ENCODE measurements around the gene NME3.
A peak's percentile ranks its signal among the peaks of the same experiment; 100 is the strongest.

NME3 gene

GRCh38 chr16:1790261-1790610, 18.9 kb upstream of the NME3 start:
- H3K4me1 ChIP-seq, result peaks cover 0 to 2% (median 0%) of the 10 kb centered on the region in 10 experiments; a peak in 1 of 20 replicates
- H3K4me2 ChIP-seq, result no peak overlapping the region
- H3K9me3 ChIP-seq (replicated peaks in 1 of 11), result no peaks in the 10 kb centered on the region
- TF ChIP-seq Cebpa-rat (IDR thresholded peaks at IDR 0.05), result no peak
- no peak overlapping the region for H3K9ac ChIP-seq
- no peak overlapping the region for H3K27ac ChIP-seq
- no peaks in the 10 kb centered on the region for H3K27me3 ChIP-seq
- H3K36me3 ChIP-seq, result peaks cover 43 to 77% (median 71%) of the 10 kb centered on the region in 11 experiments
- peaks cover 20 to 94% (median 63%) of the 10 kb centered on the region in 11 experiments; a peak in 21 of 22 replicates for H4K20me1 ChIP-seq
- no peak overlapping the region for H3K4me3 ChIP-seq

GRCh38 chr16:1789643-1790045, 18.3 kb upstream of the NME3 start:
- no peak for TF ChIP-seq Cebpa-rat (IDR thresholded peaks at IDR 0.05)
- Histone ChIP-seq H3K9ac (no peak overlapping the region), H3K4me2 (no peak overlapping the region), H3K27me3 (no peaks in the 10 kb centered on the region), H3K36me3 (peaks cover 49 to 82% (median 76%) of the 10 kb centered on the region in 11 experiments), H3K4me3 (no peak overlapping the region), H4K20me1 (peaks cover 20 to 100% (median 69%) of the 10 kb centered on the region in 11 experiments; a peak in 21 of 22 replicates), H3K27ac (no peak overlapping the region), H3K4me1 (peaks cover 0 to 5% (median 0%) of the 10 kb centered on the region in 10 experiments; a peak in 2 of 20 replicates), H3K9me3 (replicated peaks in 1 of 11) (no peaks in the 10 kb centered on the region)

- peaks cover 20 to 100% (median 79%) of the 10 kb centered on the region in 11 experiments; a peak in 21 of 22 replicates for H4K20me1 ChIP-seq
- TF ChIP-seq Cebpa-rat (IDR thresholded peaks at IDR 0.05), result no peak
- no peaks in the 10 kb centered on the region for H3K9me3 ChIP-seq (replicated peaks in 1 of 11)
- H3K9ac ChIP-seq, result no peak overlapping the region
- peaks cover 7 to 13% (median 9%) of the 10 kb centered on the region in 10 experiments for H3K4me1 ChIP-seq
- H3K27me3 ChIP-seq, result no peaks in the 10 kb centered on the region
- no peak overlapping the region for H3K4me3 ChIP-seq
- no peak overlapping the region for H3K4me2 ChIP-seq
- H3K36me3 ChIP-seq, result peaks cover 50 to 87% (median 76%) of the 10 kb centered on the region in 11 experiments
- no peak overlapping the region for H3K27ac ChIP-seq
Measured at GRCh38 chr16:1788708-1789100, 17.4 kb upstream of the NME3 start.

DNA sequence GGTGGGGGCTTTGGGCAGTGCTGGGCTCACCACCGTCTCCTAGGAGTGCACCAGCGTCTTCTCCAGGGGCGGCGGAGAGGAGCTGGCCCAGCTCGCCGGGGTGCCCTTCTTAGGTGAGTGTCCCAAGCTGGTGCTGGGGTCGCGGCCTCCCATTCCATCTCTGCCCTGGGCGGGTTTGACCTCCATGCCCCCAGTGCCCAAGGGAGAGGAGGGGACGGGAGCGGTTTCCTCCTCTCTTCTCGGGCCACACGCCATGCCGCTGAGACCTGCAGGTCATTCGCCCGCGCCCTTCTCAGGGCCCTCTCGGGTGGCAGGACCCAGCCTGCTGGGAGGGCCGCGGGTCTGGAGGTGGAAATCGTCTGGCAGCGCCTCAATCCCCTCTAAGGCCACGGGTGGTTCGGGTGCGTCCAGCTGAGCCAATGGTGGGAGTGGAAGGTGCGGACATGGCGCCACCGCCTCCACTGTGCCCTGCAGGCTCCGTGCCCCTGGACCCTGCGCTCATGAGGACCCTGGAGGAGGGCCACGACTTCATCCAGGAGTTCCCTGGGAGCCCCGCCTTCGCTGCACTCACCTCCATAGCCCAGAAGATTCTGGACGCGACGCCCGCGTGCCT, 16.9 kb upstream of the NME3 start:
- H3K27me3 ChIP-seq, result no peaks in the 10 kb centered on the region
- peaks cover 50 to 87% (median 76%) of the 10 kb centered on the region in 11 experiments for H3K36me3 ChIP-seq
- no peak overlapping the region for H3K4me3 ChIP-seq
- H3K27ac ChIP-seq, result no peak overlapping the region
- H3K9ac ChIP-seq, result no peak overlapping the region
- H3K4me1 ChIP-seq, result peaks cover 9 to 16% (median 11%) of the 10 kb centered on the region in 10 experiments
- H3K9me3 ChIP-seq (replicated peaks in 1 of 11), result no peaks in the 10 kb centered on the region
- TF ChIP-seq Cebpa-rat (IDR thresholded peaks at IDR 0.05), result no peak
- H3K4me2 ChIP-seq, result no peak overlapping the region
- H4K20me1 ChIP-seq, result peaks cover 20 to 100% (median 81%) of the 10 kb centered on the region in 11 experiments; a peak in 21 of 22 replicates

- Histone ChIP-seq H3K36me3 (peaks cover 50 to 83% (median 75%) of the 10 kb centered on the region in 11 experiments), H3K4me1 (peaks cover 9 to 16% (median 11%) of the 10 kb centered on the region in 10 experiments), H3K27ac (no peak overlapping the region), H3K4me3 (no peak overlapping the region), H3K9ac (no peak overlapping the region), H3K9me3 (replicated peaks in 1 of 11) (no peaks in the 10 kb centered on the region), H3K4me2 (no peak overlapping the region), H4K20me1 (peaks cover 20 to 96% (median 81%) of the 10 kb centered on the region in 11 experiments; a peak in 21 of 22 replicates), H3K27me3 (no peaks in the 10 kb centered on the region)
- no peak for TF ChIP-seq Cebpa-rat (IDR thresholded peaks at IDR 0.05)
Measured at GRCh38 chr16:1787322-1788094, 16.2 kb upstream of the NME3 start.

GRCh38 chr16:1787056-1787321, 15.6 kb upstream of the NME3 start:
- no peak for TF ChIP-seq Cebpa-rat (IDR thresholded peaks at IDR 0.05)

DNA sequence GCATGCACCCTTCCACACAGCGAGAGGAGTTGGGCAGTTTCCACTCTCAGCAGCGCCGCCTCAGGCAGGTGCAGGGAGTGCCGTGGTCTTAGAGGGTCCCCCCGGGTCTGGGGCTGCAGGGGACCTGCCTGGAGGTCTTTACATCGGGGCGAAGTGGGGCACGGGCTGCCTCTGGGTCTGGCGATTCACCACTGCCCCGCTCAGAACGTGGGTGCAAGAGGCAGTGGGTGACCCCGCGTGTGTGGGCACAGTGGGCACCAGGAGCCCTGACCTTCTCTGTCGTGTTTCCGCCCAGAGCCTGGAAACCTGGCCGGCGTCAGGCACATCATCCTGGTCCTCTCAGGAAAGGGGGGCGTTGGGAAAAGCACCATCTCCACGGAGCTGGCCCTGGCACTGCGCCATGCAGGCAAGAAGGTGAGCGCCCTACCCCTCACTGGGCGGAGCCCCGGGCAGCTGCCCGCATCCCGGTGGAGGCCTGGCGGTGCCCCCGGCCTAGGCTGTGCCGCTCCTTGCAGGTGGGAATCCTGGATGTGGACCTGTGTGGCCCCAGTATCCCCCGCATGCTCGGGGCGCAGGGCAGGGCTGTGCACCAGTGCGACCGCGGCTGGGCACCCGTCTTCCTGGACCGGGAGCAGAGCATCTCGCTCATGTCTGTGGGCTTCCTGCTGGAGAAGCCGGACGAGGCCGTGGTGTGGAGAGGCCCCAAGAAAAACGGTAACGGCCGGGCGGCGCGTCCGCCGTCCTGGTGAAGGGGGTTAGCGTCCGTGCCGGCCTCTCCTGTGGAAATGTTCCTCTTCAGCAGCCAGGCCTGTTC, 15.1 kb upstream of the NME3 start:
- Histone ChIP-seq H3K27ac (no peak overlapping the region), H3K4me1 (peaks cover 11 to 19% (median 14%) of the 10 kb centered on the region in 10 experiments), H3K27me3 (no peaks in the 10 kb centered on the region), H3K9ac (peak overlapping the region in 1 of 11 experiments; percentile 9; a peak in 1 of 22 replicates), H3K36me3 (peaks cover 50 to 73% (median 66%) of the 10 kb centered on the region in 11 experiments), H4K20me1 (peaks cover 24 to 93% (median 83%) of the 10 kb centered on the region in 11 experiments; a peak in 21 of 22 replicates), H3K4me2 (no peak overlapping the region), H3K4me3 (no peak overlapping the region), H3K9me3 (replicated peaks in 1 of 11) (no peaks in the 10 kb centered on the region)
- no peak for TF ChIP-seq Cebpa-rat (IDR thresholded peaks at IDR 0.05)

More at GRCh38 chr16:1787056-1787321, 15.6 kb upstream of the NME3 start:
- H3K27ac ChIP-seq, result no peak overlapping the region
- H3K4me2 ChIP-seq, result no peak overlapping the region
- no peaks in the 10 kb centered on the region for H3K9me3 ChIP-seq (replicated peaks in 1 of 11)
- no peaks in the 10 kb centered on the region for H3K27me3 ChIP-seq
- peaks cover 9 to 16% (median 11%) of the 10 kb centered on the region in 10 experiments for H3K4me1 ChIP-seq
- peaks cover 50 to 78% (median 72%) of the 10 kb centered on the region in 11 experiments for H3K36me3 ChIP-seq
- H4K20me1 ChIP-seq, result peaks cover 20 to 93% (median 78%) of the 10 kb centered on the region in 11 experiments; a peak in 21 of 22 replicates
- H3K9ac ChIP-seq, result no peak overlapping the region
- no peak overlapping the region for H3K4me3 ChIP-seq

GRCh38 chr16:1785846-1786170, 14.5 kb upstream of the NME3 start:
- peak overlapping the region in 3 of 11 experiments; percentile 5 to 18 (median 9); a peak in 2 of 22 replicates for H3K9ac ChIP-seq
- H4K20me1 ChIP-seq, result peaks cover 30 to 93% (median 86%) of the 10 kb centered on the region in 11 experiments; a peak in 21 of 22 replicates

More at GRCh38 chr16:1785846-1786170, 14.5 kb upstream of the NME3 start:
- Histone ChIP-seq H3K4me2 (no peak overlapping the region; a peak in 1 of 22 replicates), H3K36me3 (peaks cover 53 to 71% (median 63%) of the 10 kb centered on the region in 11 experiments), H3K4me3 (no peak overlapping the region), H3K27me3 (no peaks in the 10 kb centered on the region), H3K9me3 (replicated peaks in 1 of 11) (no peaks in the 10 kb centered on the region), H3K4me1 (peaks cover 17 to 26% (median 20%) of the 10 kb centered on the region in 10 experiments), H3K27ac (no peak overlapping the region)
- no peak for TF ChIP-seq Cebpa-rat (IDR thresholded peaks at IDR 0.05)

Data from BLaER1 treated with 17β-estradiol and CSF1 and Interleukin-3, amounts not matched to agents 10 nM and 100 nM (cell line).